HUES64 (cell line): ENCODE measurements around the gene JAZF1.

Experiments
- H3K27ac ChIP-seq: 2 replicates; pipeline ENCODE4 v1.7.0; 2013; ENCODE audit warnings: low read depth, low read length, inconsistent platforms
- H3K27me3 ChIP-seq: 2 replicates; pipeline ENCODE4 v1.6.1; 2013; ENCODE audit warnings: mild to moderate bottlenecking, low read length; ENCODE audit not compliant: insufficient read depth
- H3K36me3 ChIP-seq: 2 replicates; pipeline ENCODE4 v1.6.1; 2013; ENCODE audit warnings: mild to moderate bottlenecking, low read length; ENCODE audit not compliant: insufficient read depth
- H3K4me1 ChIP-seq: 2 replicates; pipeline ENCODE4 v1.6.1; 2013; ENCODE audit warnings: mild to moderate bottlenecking, low read length, moderate library complexity; ENCODE audit not compliant: insufficient read depth
- H3K4me3 ChIP-seq: 2 replicates; pipeline ENCODE4 v1.5.1; 2013; ENCODE audit warnings: mild to moderate bottlenecking, low read length, moderate library complexity
- H3K9ac ChIP-seq: 2 replicates; pipeline ENCODE4 v1.6.1; 2013; ENCODE audit warnings: mild to moderate bottlenecking, low read depth, low read length
- H3K9me3 ChIP-seq: 2 replicates; pipeline ENCODE4 v1.6.1; 2013; ENCODE audit warnings: low read depth, low read length; ENCODE audit not compliant: insufficient read depth
- WGBS: fragments of 150-250, 120-280 bp; methylation state at CpG from one replicate; pipeline ENCODE4 v1.1.7; 2013; ENCODE audit warnings: missing lambda C conversion rate; 5-methylcytosine and 5-hydroxymethylcytosine counted together

Gene JAZF1

GRCh38 chr7:28005847-28006231 is 174.8 kb downstream of the JAZF1 start:
- H3K4me1 ChIP-seq = no peaks in the 10 kb centered on the region
- no peak overlapping the region for H3K4me3 ChIP-seq
- H3K9ac ChIP-seq = no peak overlapping the region
- H3K9me3 ChIP-seq = no peaks in the 10 kb centered on the region
- H3K27ac ChIP-seq = no peak overlapping the region
- 90% methylated on average over 1 of the region's 1 CpG for WGBS
- no peaks in the 10 kb centered on the region for H3K27me3 ChIP-seq
- H3K36me3 ChIP-seq = no peaks in the 10 kb centered on the region

GRCh38 chr7:28005075-28005846 is 175.3 kb downstream of the JAZF1 start:
- WGBS = 87% methylated on average over 7 of the region's 7 CpGs
- H3K27me3 ChIP-seq = no peaks in the 10 kb centered on the region
- H3K27ac ChIP-seq = no peak overlapping the region
- H3K9me3 ChIP-seq = no peaks in the 10 kb centered on the region
- H3K36me3 ChIP-seq = no peaks in the 10 kb centered on the region
- H3K4me1 ChIP-seq = no peaks in the 10 kb centered on the region
- no peak overlapping the region for H3K9ac ChIP-seq
- H3K4me3 ChIP-seq = no peak overlapping the region

GRCh38 chr7:28003408-28003807 is 177.2 kb downstream of the JAZF1 start:
- Histone ChIP-seq H3K36me3 (no peaks in the 10 kb centered on the region), H3K9me3 (no peaks in the 10 kb centered on the region), H3K4me3 (no peak overlapping the region), H3K9ac (no peak overlapping the region), H3K4me1 (no peaks in the 10 kb centered on the region), H3K27me3 (no peaks in the 10 kb centered on the region), H3K27ac (no peak overlapping the region)
- 87% methylated on average over 2 of the region's 2 CpGs for WGBS

GRCh38 chr7:28002638-28003037 is 178.0 kb downstream of the JAZF1 start:
- Histone ChIP-seq H3K27me3 (no peaks in the 10 kb centered on the region), H3K9me3 (no peaks in the 10 kb centered on the region), H3K27ac (no peak overlapping the region), H3K4me1 (no peaks in the 10 kb centered on the region), H3K4me3 (no peak overlapping the region), H3K9ac (no peak overlapping the region), H3K36me3 (no peaks in the 10 kb centered on the region)

GRCh38 chr7:28001896-28002295 is 178.7 kb downstream of the JAZF1 start:
- H3K4me3 ChIP-seq = no peak overlapping the region
- H3K27me3 ChIP-seq = no peaks in the 10 kb centered on the region
- H3K9me3 ChIP-seq = no peaks in the 10 kb centered on the region
- H3K9ac ChIP-seq = no peak overlapping the region
- H3K36me3 ChIP-seq = no peaks in the 10 kb centered on the region
- H3K4me1 ChIP-seq = no peaks in the 10 kb centered on the region
- no peak overlapping the region for H3K27ac ChIP-seq

- Histone ChIP-seq H3K9ac (no peak overlapping the region), H3K9me3 (no peaks in the 10 kb centered on the region), H3K4me3 (no peak overlapping the region), H3K36me3 (no peaks in the 10 kb centered on the region), H3K27ac (no peak overlapping the region), H3K4me1 (no peaks in the 10 kb centered on the region), H3K27me3 (no peaks in the 10 kb centered on the region)
- WGBS = 94% methylated on average over 3 of the region's 3 CpGs
Measured at GRCh38 chr7:27999829-28000228, 180.8 kb downstream of the JAZF1 start.

GRCh38 chr7:27998382-27998781 is 182.2 kb downstream of the JAZF1 start:
- WGBS = 50% methylated on average over 2 of the region's 2 CpGs
- Histone ChIP-seq H3K9ac (no peak overlapping the region), H3K36me3 (no peaks in the 10 kb centered on the region), H3K9me3 (no peaks in the 10 kb centered on the region), H3K4me3 (no peak overlapping the region), H3K27me3 (no peaks in the 10 kb centered on the region), H3K4me1 (peaks cover 5% of the 10 kb centered on the region), H3K27ac (no peak overlapping the region)

- no peaks in the 10 kb centered on the region for H3K27me3 ChIP-seq
- H3K4me1 ChIP-seq = peaks cover 7% of the 10 kb centered on the region
- no peak overlapping the region for H3K27ac ChIP-seq
- H3K9ac ChIP-seq = no peak overlapping the region
- H3K36me3 ChIP-seq = no peaks in the 10 kb centered on the region
- H3K4me3 ChIP-seq = no peak overlapping the region
- no CpG with 5 or more reads among the region's 1 CpG for WGBS
- no peaks in the 10 kb centered on the region for H3K9me3 ChIP-seq
Measured at GRCh38 chr7:27997188-27997707, 183.3 kb downstream of the JAZF1 start.

- no peaks in the 10 kb centered on the region for H3K36me3 ChIP-seq
- 91% methylated on average over 7 of the region's 7 CpGs for WGBS
- no peaks in the 10 kb centered on the region for H3K27me3 ChIP-seq
- no peak overlapping the region for H3K9ac ChIP-seq
- H3K27ac ChIP-seq = no peak overlapping the region
- no peaks in the 10 kb centered on the region for H3K9me3 ChIP-seq
- H3K4me3 ChIP-seq = no peak overlapping the region
- peaks cover 7% of the 10 kb centered on the region for H3K4me1 ChIP-seq
Measured at GRCh38 chr7:27996141-27996540, 184.5 kb downstream of the JAZF1 start.

GRCh38 chr7:27995228-27995627 is 185.4 kb downstream of the JAZF1 start:
- no peaks in the 10 kb centered on the region for H3K36me3 ChIP-seq
- no peak overlapping the region for H3K27ac ChIP-seq
- 98% methylated on average over 3 of the region's 3 CpGs for WGBS
- H3K4me3 ChIP-seq = no peak overlapping the region
- H3K9ac ChIP-seq = no peak overlapping the region
- peaks cover 7% of the 10 kb centered on the region for H3K4me1 ChIP-seq
- no peaks in the 10 kb centered on the region for H3K27me3 ChIP-seq
- H3K9me3 ChIP-seq = no peaks in the 10 kb centered on the region

- no peaks in the 10 kb centered on the region for H3K36me3 ChIP-seq
- 83% methylated on average over 2 of the region's 2 CpGs for WGBS
Measured at GRCh38 chr7:27994639-27995038, 186.0 kb downstream of the JAZF1 start.

More at GRCh38 chr7:27994639-27995038, 186.0 kb downstream of the JAZF1 start:
- H3K27ac ChIP-seq = no peak overlapping the region
- H3K9me3 ChIP-seq = no peaks in the 10 kb centered on the region
- H3K4me3 ChIP-seq = no peak overlapping the region
- no peak overlapping the region for H3K9ac ChIP-seq
- H3K27me3 ChIP-seq = no peaks in the 10 kb centered on the region
- peaks cover 7% of the 10 kb centered on the region for H3K4me1 ChIP-seq
